ENCODE data around the gene TNS1. TPM values are rescaled to one million over a fixed set of nuclear protein-coding genes. Genes with fewer than 3 reads are reported as not detected.
A peak's percentile ranks its signal among the peaks of the same experiment; 100 is the strongest.

The TNS1 gene
- total RNA-seq, 1 donor from 2014 or later, result 1,334 TPM

- Histone ChIP-seq H3K36me3 (no peaks in the 10 kb centered on the region), H3K4me1 (peaks cover 7 to 44% of the 10 kb centered on the region in 2 donors)
- DNase-seq (ENCODE audit: low spot score in 2 of 2), result peak in 1 of 2 donors; percentile 63
These were observed 38.3 kb downstream of the TNS1 start for GRCh38 chr2:217964275-217965161.

GRCh38 chr2:217960351-217960750 lies 42.4 kb downstream of the TNS1 start:
- DNase-seq (ENCODE audit: low spot score in 2 of 2), result peak in 1 of 2 donors; percentile 62
- no peaks in the 10 kb centered on the region for H3K9me3 ChIP-seq
- peaks cover 15 to 56% of the 10 kb centered on the region in 2 donors for H3K4me1 ChIP-seq
- intact Hi-C loops (cut with DNase I), result no loop called here
- H3K4me3 ChIP-seq, result no peak overlapping the region
- no peaks in the 10 kb centered on the region for H3K27me3 ChIP-seq
- no peaks in the 10 kb centered on the region for H3K36me3 ChIP-seq
- no peak for TF ChIP-seq CTCF (IDR thresholded peaks at IDR 0.05)
- peak overlapping the region; percentile 62 to 92 for H3K27ac ChIP-seq

More at GRCh38 chr2:217964275-217965161, 38.3 kb downstream of the TNS1 start:
- Histone ChIP-seq H3K27ac (peak overlapping the region; percentile 61 to 67), H3K27me3 (no peaks in the 10 kb centered on the region), H3K9me3 (no peaks in the 10 kb centered on the region), H3K4me3 (no peak overlapping the region)
- intact Hi-C loops (cut with DNase I), result no loop called here
- no peak for TF ChIP-seq CTCF (IDR thresholded peaks at IDR 0.05)

GRCh38 chr2:217959723-217960122 lies 43.1 kb downstream of the TNS1 start:
- intact Hi-C loops (cut with DNase I), result no loop called here
- Histone ChIP-seq H3K4me1 (peaks cover 17 to 56% of the 10 kb centered on the region in 2 donors), H3K27me3 (no peaks in the 10 kb centered on the region), H3K4me3 (no peak overlapping the region), H3K9me3 (no peaks in the 10 kb centered on the region), H3K36me3 (no peaks in the 10 kb centered on the region), H3K27ac (peak overlapping the region; percentile 62 to 92)
- no peak for TF ChIP-seq CTCF (IDR thresholded peaks at IDR 0.05)
- DNase-seq (ENCODE audit: low spot score in 2 of 2), result peak in 1 of 2 donors; percentile 68

- H3K27ac ChIP-seq, result peak overlapping the region; percentile 62 to 92
- no peak for TF ChIP-seq CTCF (IDR thresholded peaks at IDR 0.05)
- H3K4me1 ChIP-seq, result peaks cover 25 to 57% of the 10 kb centered on the region in 2 donors
- no peaks in the 10 kb centered on the region for H3K27me3 ChIP-seq
- no peaks in the 10 kb centered on the region for H3K36me3 ChIP-seq
- DNase-seq (ENCODE audit: low spot score in 2 of 2), result peak in 1 of 2 donors; percentile 39
- no peak overlapping the region for H3K4me3 ChIP-seq
- no peaks in the 10 kb centered on the region for H3K9me3 ChIP-seq
- intact Hi-C loops (cut with DNase I), result no loop called here
These were observed 43.9 kb downstream of the TNS1 start for GRCh38 chr2:217958884-217959225.

GRCh38 chr2:217958206-217958883 lies 44.5 kb downstream of the TNS1 start:
- H3K36me3 ChIP-seq, result no peaks in the 10 kb centered on the region
- intact Hi-C loops (cut with DNase I), result no loop called here
- no peak overlapping the region for H3K4me3 ChIP-seq
- H3K27me3 ChIP-seq, result no peaks in the 10 kb centered on the region
- H3K4me1 ChIP-seq, result peaks cover 30 to 60% of the 10 kb centered on the region in 2 donors
- DNase-seq (ENCODE audit: low spot score in 2 of 2), result peak in 1 of 2 donors; percentile 52
- H3K27ac ChIP-seq, result peak overlapping the region; percentile 62 to 92
- TF ChIP-seq CTCF (IDR thresholded peaks at IDR 0.05), result no peak
- H3K9me3 ChIP-seq, result no peaks in the 10 kb centered on the region

Data from ascending aorta (tissue), 2 donors.